HFFc6 (cell line): Measurements from ENCODE around the gene AGO4. TPM values are rescaled to one million over a fixed set of nuclear protein-coding genes. Genes with fewer than 3 reads are reported as not detected.
"Not testable (repeated sequence)": the region's sequence is repeated elsewhere in the genome, so short reads cannot be mapped to it uniquely, and the experiment has no call there.

Experiments
- DNase-seq: peaks from one replicate; pipeline ENCODE4 v3.0.0-alpha.2; 2018
- H3K27ac Mint-ChIP-seq: 2 replicates; pipeline ENCODE4 v1.8.0; 2020; ENCODE audit warnings: mild to moderate bottlenecking, mixed read lengths
- H3K27me3 Mint-ChIP-seq: 2 replicates; pipeline ENCODE4 v1.8.0; 2021; ENCODE audit warnings: mild to moderate bottlenecking, moderate library complexity, mixed read lengths; ENCODE audit not compliant: insufficient read depth
- H3K36me3 Mint-ChIP-seq: 2 replicates; pipeline ENCODE4 v1.8.0; 2021; ENCODE audit warnings: low read depth, mixed read lengths
- H3K4me1 Mint-ChIP-seq: 2 replicates; pipeline ENCODE4 v1.8.0; 2020; ENCODE audit warnings: low read depth, mixed read lengths
- H3K4me3 Mint-ChIP-seq: 2 replicates; pipeline ENCODE4 v1.8.0; 2020; ENCODE audit warnings: mild to moderate bottlenecking, moderate library complexity, mixed read lengths
- H3K9me3 Mint-ChIP-seq: 2 replicates; pipeline ENCODE4 v1.8.0; 2020; ENCODE audit warnings: mild to moderate bottlenecking, mixed read lengths
- total RNA-seq, 6 experiments: library from RNA; stranded (reverse); fragmentation: NEBNext Ultra II Directional; extraction: Animal tissue kit (Norgen Biotek cat#: 25700); gene quantifications; 2 replicates in 1 of 6; 3 replicates in 5 of 6; pipeline ENCODE4 v1.2.3, GENCODE V29; 2021
- TF ChIP-seq, protein P1 (sequence below): fragments of 200-600 bp; sonication (generic); IDR thresholded peaks from 2 replicates; pipeline ENCODE4 v1.5.0; 2021; ENCODE audit warnings: antibody characterized with exemption, mild to moderate bottlenecking

Gene AGO4
- total RNA-seq, 6 experiments from 2014 or later, result 3.6 to 6.9 (median 6.3) TPM

DNA sequence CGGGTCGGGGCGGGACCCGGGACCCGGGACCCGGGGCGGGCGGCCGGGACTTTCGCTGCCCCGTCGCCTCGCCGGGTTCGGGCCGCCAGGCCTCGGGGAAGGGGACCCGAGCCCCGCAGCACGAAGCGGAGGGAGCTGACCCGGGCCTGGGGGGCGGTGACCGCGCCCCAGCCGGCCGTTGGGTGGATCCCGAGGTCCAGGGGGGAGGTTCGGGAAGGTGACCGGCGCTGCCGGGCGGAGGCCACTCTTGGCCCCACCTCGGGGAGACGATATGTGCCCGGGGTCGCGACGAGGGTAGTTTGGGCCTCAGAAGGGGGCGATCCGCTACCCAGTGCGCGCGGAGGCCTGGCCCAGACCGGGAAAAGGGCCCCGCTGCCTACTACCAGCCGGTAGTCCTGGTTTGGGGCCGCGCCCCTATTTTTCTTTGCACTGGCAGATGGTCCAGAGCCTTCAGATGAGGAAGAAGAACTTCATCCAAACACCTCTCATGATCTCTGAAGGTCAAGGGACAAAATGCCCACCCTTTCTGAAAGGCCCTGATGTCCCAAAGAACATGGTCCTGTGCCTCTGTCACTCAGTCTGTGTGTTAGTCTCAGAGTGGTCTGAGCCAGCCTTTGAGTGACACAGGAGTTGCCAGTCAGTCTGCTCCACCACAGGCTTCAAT, 766 bp downstream of the AGO4 start:
- Mint-ChIP-seq H3K27ac (peak overlapping the region; percentile 82), H3K36me3 (no peaks in the 10 kb centered on the region), H3K27me3 (no peaks in the 10 kb centered on the region; the same call in 1 of the 2 replicates), H3K9me3 (no peaks in the 10 kb centered on the region), H3K4me1 (peaks cover 33% of the 10 kb centered on the region), H3K4me3 (peak overlapping the region; percentile 92)
- peak; percentile 20 for DNase-seq
- TF ChIP-seq, protein P1, sequence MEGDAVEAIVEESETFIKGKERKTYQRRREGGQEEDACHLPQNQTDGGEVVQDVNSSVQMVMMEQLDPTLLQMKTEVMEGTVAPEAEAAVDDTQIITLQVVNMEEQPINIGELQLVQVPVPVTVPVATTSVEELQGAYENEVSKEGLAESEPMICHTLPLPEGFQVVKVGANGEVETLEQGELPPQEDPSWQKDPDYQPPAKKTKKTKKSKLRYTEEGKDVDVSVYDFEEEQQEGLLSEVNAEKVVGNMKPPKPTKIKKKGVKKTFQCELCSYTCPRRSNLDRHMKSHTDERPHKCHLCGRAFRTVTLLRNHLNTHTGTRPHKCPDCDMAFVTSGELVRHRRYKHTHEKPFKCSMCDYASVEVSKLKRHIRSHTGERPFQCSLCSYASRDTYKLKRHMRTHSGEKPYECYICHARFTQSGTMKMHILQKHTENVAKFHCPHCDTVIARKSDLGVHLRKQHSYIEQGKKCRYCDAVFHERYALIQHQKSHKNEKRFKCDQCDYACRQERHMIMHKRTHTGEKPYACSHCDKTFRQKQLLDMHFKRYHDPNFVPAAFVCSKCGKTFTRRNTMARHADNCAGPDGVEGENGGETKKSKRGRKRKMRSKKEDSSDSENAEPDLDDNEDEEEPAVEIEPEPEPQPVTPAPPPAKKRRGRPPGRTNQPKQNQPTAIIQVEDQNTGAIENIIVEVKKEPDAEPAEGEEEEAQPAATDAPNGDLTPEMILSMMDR, result no peak

DNA sequence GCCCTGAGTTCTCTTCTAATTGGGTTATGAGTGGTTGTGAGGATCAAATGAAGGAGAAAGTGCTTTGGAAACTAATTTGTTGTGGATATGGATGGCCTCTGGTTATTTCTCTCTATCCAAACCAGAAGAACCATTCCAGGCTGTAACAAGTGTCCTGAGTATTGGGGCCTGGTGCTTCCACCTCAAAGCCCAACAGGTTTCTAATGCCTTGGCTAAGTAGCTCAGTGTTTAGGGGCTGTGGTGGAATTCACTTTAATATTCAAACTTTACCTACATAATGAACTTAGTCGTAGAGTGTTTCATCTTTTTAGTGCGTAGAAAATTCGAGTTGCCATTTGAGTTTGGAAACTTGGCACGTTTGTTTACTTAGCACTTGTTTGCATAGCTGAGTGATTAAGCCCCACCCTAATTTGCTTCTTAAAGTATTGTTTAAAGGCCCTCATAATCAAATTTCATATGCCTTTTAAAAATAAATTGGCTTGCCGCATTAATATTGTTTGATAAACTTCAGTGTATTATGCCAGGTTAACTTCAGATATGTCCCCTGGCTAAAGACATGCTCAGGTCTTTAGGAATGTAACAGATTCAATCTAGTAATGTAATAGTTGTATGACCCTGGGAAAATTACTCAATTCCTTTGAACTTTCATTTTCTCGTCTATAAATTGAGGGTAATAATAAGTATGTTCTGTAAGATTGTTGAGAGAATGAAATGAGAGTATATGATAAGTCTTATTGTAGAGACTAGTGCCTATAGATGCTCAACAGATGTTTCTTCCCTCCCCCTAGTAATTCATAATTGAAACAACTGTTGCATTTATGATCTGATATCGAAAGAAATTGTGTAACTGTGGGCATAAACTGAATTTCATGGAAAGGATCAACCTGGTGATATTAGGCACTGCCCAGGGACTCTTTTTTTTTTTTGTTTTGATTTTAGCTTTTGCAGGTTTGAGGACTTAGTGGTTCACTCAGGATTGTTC, 1.6 kb downstream of the AGO4 start:
- Mint-ChIP-seq H3K4me1 (peaks cover 31% of the 10 kb centered on the region), H3K36me3 (no peaks in the 10 kb centered on the region), H3K27me3 (no peaks in the 10 kb centered on the region; the same call in 1 of the 2 replicates), H3K9me3 (no peaks in the 10 kb centered on the region), H3K4me3 (peak overlapping the region; percentile 92), H3K27ac (peak overlapping the region; percentile 82)
- no peak for DNase-seq
- TF ChIP-seq, protein P1, result no peak

DNA sequence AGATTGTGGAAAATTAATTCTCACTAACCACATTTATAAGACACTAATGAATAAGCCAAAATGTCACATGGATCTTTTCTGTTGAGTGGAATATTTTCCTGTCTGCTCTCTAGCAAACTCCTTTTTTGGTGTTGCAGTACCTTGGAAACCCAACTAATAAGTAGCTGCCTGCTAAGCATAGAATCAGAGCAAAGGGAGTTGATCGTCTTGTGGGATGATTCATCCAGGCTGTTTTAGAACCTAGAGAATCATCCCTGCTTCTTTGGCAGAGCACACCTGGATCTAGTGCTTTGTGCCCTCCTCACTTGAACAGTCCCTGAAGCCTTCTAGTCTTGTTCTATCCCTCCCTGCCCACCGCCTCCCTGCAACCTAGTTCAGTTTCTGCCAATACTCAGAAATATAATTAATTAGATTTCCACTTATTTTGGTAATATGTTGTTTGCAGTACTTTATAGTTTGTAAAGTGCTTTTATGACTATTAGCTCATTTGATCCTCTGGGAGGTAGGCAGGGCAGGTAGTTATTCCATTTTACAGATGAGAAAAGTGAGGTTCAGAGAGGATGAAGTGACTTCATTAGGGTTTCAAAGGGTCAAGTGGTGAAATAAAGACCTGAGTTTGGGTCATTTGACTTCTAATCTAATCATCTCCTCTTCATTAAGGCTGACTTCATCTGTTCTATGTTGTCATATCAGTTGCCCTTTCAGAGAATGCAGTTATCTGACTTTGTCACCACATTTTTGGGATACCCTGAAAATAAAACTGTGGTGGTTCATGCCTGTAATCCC, 2.5 kb downstream of the AGO4 start:
- TF ChIP-seq, protein P1, result no peak
- no peaks in the 10 kb centered on the region for H3K9me3 Mint-ChIP-seq
- peak overlapping the region; percentile 92 for H3K4me3 Mint-ChIP-seq
- peaks cover 27% of the 10 kb centered on the region for H3K4me1 Mint-ChIP-seq
- no peaks in the 10 kb centered on the region; the same call in 1 of the 2 replicates for H3K27me3 Mint-ChIP-seq
- H3K27ac Mint-ChIP-seq, result peak overlapping the region; percentile 69
- no peaks in the 10 kb centered on the region for H3K36me3 Mint-ChIP-seq
- peak; percentile 57 for DNase-seq

DNA sequence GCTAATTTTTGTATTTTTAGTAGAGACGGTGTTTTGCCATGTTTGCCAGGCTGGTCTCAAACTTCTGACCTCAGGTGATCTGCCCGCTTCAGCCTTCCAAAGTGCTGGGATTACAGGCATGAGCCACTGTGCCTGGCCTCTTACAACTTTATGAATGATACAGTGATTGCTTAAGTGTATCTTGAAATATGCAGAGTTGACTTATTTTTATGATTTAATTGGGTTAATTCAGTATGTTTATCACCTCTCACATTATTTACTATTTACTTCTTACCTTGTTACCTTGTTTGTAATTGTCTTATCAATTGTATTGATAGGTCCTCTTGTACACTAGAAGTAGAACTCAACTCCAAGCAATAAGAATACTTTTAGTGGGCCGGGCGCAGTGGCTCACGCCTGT, 4.9 kb downstream of the AGO4 start:
- H3K9me3 Mint-ChIP-seq, H3K36me3 Mint-ChIP-seq, H3K27ac Mint-ChIP-seq, DNase-seq, H3K27me3 Mint-ChIP-seq, H3K4me3 Mint-ChIP-seq: not testable (repeated sequence)
- H3K4me1 Mint-ChIP-seq, result peaks cover 21% of the 10 kb centered on the region

DNA sequence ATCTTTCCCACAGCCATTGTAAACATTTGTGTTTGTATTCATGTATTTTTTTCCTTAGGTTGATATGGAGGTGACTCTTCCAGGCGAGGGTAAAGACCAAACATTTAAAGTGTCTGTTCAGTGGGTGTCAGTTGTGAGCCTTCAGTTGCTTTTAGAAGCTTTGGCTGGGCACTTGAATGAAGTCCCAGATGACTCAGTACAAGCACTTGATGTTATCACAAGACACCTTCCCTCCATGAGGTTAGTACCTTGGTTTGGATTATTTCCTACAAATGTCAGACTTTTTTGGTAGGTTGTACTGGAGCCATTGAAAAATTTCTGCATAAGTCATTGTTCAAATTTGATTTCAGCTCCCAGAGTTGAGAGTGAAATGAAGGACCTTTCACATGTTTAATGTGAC, 17.4 kb downstream of the AGO4 start:
- no peak for DNase-seq
- TF ChIP-seq, protein P1, result no peak
- H3K4me3 Mint-ChIP-seq, result no peak overlapping the region
- no peaks in the 10 kb centered on the region for H3K27me3 Mint-ChIP-seq
- H3K4me1 Mint-ChIP-seq, result peaks cover 5% of the 10 kb centered on the region; the same call in 1 of the 2 replicates
- H3K36me3 Mint-ChIP-seq, result peaks cover 5% of the 10 kb centered on the region; the same call in 1 of the 2 replicates
- H3K27ac Mint-ChIP-seq, result no peak overlapping the region
- no peaks in the 10 kb centered on the region for H3K9me3 Mint-ChIP-seq
